ENCODE results near the gene FAM209A.
"Not testable (repeated sequence)": the region's sequence is repeated elsewhere in the genome, so short reads cannot be mapped to it uniquely, and the experiment has no call there.

The FAM209A gene
- 1.3 to 1.7 reads per million in 2 donors for total RNA-seq

- DNase-seq = not testable (repeated sequence)
Observed at GRCh38 chr20:56524444-56524843, at the start of gene FAM209A. Gene FAM209A, plus strand, starts transcription at chr20:56524744. Its CDS starts 65 bp downstream, at chr20:56524809.

- DNase-seq = no peak
Observed at GRCh38 chr20:56483970-56484369, 40.6 kb upstream of the FAM209A start.

- no peak for DNase-seq
Observed at GRCh38 chr20:56487216-56487615, 37.3 kb upstream of the FAM209A start.

- DNase-seq = no peak
Observed at GRCh38 chr20:56488566-56488965, 36.0 kb upstream of the FAM209A start.

GRCh38 chr20:56501116-56501515 lies 23.4 kb upstream of the FAM209A start:
- DNase-seq = no peak

- no peak for DNase-seq
Observed at GRCh38 chr20:56503916-56504315, 20.6 kb upstream of the FAM209A start.

GRCh38 chr20:56504373-56505005 lies 20.1 kb upstream of the FAM209A start:
- DNase-seq = no peak

- DNase-seq = no peak
Observed at GRCh38 chr20:56506103-56506502, 18.4 kb upstream of the FAM209A start.

GRCh38 chr20:56511926-56512325 lies 12.6 kb upstream of the FAM209A start:
- no peak for DNase-seq

- DNase-seq = no peak
Observed at GRCh38 chr20:56513161-56514150, 11.1 kb upstream of the FAM209A start.

- DNase-seq = no peak
Observed at GRCh38 chr20:56516631-56517030, 7.9 kb upstream of the FAM209A start.

- DNase-seq = no peak
Observed at GRCh38 chr20:56517211-56517610, 7.3 kb upstream of the FAM209A start.

GRCh38 chr20:56517641-56518040 lies 6.9 kb upstream of the FAM209A start:
- DNase-seq = no peak

- no peak for DNase-seq
Observed at GRCh38 chr20:56518126-56518525, 6.4 kb upstream of the FAM209A start.

- no peak for DNase-seq
Observed at GRCh38 chr20:56518721-56519398, 5.7 kb upstream of the FAM209A start.

- DNase-seq = no peak
Observed at GRCh38 chr20:56519551-56519950, 5.0 kb upstream of the FAM209A start.

- no peak for DNase-seq
Observed at GRCh38 chr20:56520180-56520579, 4.4 kb upstream of the FAM209A start.

- not testable (repeated sequence) for DNase-seq
Observed at GRCh38 chr20:56520746-56521354, 3.7 kb upstream of the FAM209A start.

- no peak for DNase-seq
Observed at GRCh38 chr20:56522311-56522710, 2.2 kb upstream of the FAM209A start.

GRCh38 chr20:56527521-56527920 lies 3.0 kb downstream of the FAM209A start:
- no peak for DNase-seq

- DNase-seq = not testable (repeated sequence)
Observed at GRCh38 chr20:56532946-56533345, 8.4 kb downstream of the FAM209A start, which contains the start of gene FAM209B. Gene FAM209B, plus strand, starts transcription at chr20:56533246. Its CDS starts 96 bp downstream, at chr20:56533342.

- DNase-seq = no peak
Observed at GRCh38 chr20:56537997-56538396, 13.5 kb downstream of the FAM209A start.

- DNase-seq = no peak
Observed at GRCh38 chr20:56540415-56540814, 15.9 kb downstream of the FAM209A start.
